ENCODE measurements around the gene GID8. TPM values are rescaled to one million over a fixed set of nuclear protein-coding genes. Genes with fewer than 3 reads are reported as not detected.

GID8 gene
- total RNA-seq (2014; rRNA removed; shearing (Covaris generic)) (29.1 and 31.0 TPM in 2 replicates), polyA plus RNA-seq (2016; fragmentation: Nextera tagmentation; extraction: Ambion mirVana) (17.5 and 17.6 TPM in 2 replicates)

DNA sequence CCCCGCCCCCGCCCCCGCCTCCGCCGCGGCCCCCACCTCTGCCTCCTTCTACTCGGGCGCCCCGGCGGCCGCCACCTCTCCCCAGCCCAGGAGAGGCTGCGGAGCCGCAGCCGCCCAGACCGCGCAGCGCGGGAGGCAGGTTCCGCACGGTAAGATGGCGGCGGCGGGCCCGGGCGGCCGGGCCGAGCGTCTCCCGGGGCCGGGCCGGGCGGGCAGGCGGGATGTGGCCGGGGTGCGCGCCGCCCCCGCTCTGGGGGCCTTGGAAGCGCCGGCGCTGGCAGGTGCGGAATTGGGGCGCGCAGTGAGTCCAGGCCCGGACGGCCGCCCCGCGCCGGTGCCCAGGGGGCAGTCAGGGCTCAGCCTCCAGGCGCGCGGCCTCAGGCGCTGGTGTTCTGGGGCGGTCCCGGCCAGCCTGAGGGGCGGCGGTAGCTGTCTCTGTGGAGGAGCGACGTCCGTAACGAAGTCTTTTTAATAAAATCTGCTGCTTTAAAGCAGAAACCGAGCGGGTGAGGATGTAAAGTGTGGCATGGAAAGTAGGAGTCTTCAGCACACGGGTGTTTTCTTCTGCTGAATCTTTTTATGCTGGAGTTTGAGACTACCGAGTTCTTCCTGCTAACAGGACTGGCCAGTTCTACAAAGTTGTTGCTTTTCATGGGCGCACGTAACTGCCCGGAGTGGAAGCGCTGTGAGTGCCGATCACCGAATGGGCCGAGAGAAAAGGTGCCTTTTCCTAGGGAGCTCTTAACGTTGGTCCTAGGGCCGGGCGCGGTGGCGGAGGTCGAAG, at the start of gene GID8:
GID8 (plus strand) TSS at position 43 of the 784 bp plus-strand sequence. CDS start 3,356 bp downstream, outside the sequence.
- Histone ChIP-seq H3K36me3 (ENCODE audit: low read depth) (no peaks in the 10 kb centered on the region; the same call in 1 of the 2 replicates), H3K9ac (peak within 1 kb of the TSS; percentile 99), H3K9me3 (ENCODE audit: low read depth) (no peaks in the 10 kb centered on the region), H3K4me2 (ENCODE audit: unreplicated experiment) (peak within 1 kb of the TSS; percentile 88), H3K4me1 (ENCODE audit: insufficient read depth) (peaks cover 21% of the 10 kb centered on the region), H3K9me2 (ENCODE audit: insufficient read depth) (no peaks in the 10 kb centered on the region), H3F3A (ENCODE audit: insufficient read depth) (peaks cover 28% of the 10 kb centered on the region), H4K20me1 (ENCODE audit: insufficient read depth) (no peaks in the 10 kb centered on the region), H3K79me2 (ENCODE audit: insufficient read depth) (peaks cover 93% of the 10 kb centered on the region), H3K27ac (peak within 1 kb of the TSS; percentile 97), H2AFZ (peak within 1 kb of the TSS; percentile 85), H3K27me3 (replicated peaks; ENCODE audit: insufficient read depth) (no peaks in the 10 kb centered on the region), H3K4me3 (peak within 1 kb of the TSS; percentile 98)
- peak; percentile 86 for DNase-seq
- no peak for TF ChIP-seq EZH2phosphoT487 (IDR thresholded peaks at IDR 0.05; ENCODE audit: insufficient read depth, low read depth)
- in situ Hi-C loops (cut with MboI): no loop called here
- 0 to 1% methylated on average over 33 to 67 of the region's 79 CpGs for WGBS, 2 experiments (ENCODE audit: low coverage in 1 of 2, low lambda C conversion rate in 2 of 2, missing lambda C conversion rate in 2 of 2)

DNA sequence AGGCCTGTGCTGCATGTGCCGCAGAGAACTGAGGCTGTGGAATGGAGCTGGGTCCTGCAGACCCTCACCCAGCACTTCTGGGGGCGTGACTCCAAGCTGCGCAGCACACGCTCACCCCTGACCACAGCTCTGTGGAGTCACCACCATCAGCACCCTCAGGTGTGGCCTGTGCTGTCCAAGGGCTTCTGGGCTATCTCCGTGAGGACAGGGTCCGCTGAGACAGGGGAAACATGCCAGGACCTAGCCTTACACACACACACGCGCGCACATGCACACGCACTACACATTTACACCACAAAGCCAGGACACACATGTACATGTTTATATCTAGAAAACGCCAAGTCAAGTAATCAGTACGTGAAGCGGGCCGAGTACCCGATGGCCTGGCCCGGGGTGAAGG, 49.5 kb upstream of the GID8 start:
- Histone ChIP-seq H3K9ac (0 out of 2 replicates have a peak overlapping the region, but pooled peaks have one; percentile 45), H2AFZ (no peak overlapping the region), H3K27me3 (replicated peaks; ENCODE audit: insufficient read depth) (no peaks in the 10 kb centered on the region), H4K20me1 (ENCODE audit: insufficient read depth) (peaks cover 3% of the 10 kb centered on the region; the same call in 1 of the 2 replicates), H3K9me3 (ENCODE audit: low read depth) (no peaks in the 10 kb centered on the region), H3F3A (ENCODE audit: insufficient read depth) (peaks cover 24% of the 10 kb centered on the region; the same call in 1 of the 2 replicates), H3K79me2 (ENCODE audit: insufficient read depth) (no peaks in the 10 kb centered on the region), H3K4me1 (ENCODE audit: insufficient read depth) (peaks cover 12% of the 10 kb centered on the region), H3K27ac (peak overlapping the region; percentile 74), H3K4me3 (no peak overlapping the region), H3K9me2 (ENCODE audit: insufficient read depth) (no peaks in the 10 kb centered on the region), H3K4me2 (ENCODE audit: unreplicated experiment) (no peak overlapping the region), H3K36me3 (ENCODE audit: low read depth) (peaks cover 46% of the 10 kb centered on the region)
- WGBS, 2 experiments (ENCODE audit: low coverage in 1 of 2, low lambda C conversion rate in 2 of 2, missing lambda C conversion rate in 2 of 2): 91 to 94% methylated on average over 16 of the region's 16 CpGs
- DNase-seq: no peak
- TF ChIP-seq EZH2phosphoT487 (IDR thresholded peaks at IDR 0.05; ENCODE audit: insufficient read depth, low read depth) (no peak), EZH2 (IDR thresholded peaks at IDR 0.05; ENCODE audit: insufficient read depth, poor library complexity, severe bottlenecking) (no peak)
- in situ Hi-C loops (cut with MboI): no loop called here

DNA sequence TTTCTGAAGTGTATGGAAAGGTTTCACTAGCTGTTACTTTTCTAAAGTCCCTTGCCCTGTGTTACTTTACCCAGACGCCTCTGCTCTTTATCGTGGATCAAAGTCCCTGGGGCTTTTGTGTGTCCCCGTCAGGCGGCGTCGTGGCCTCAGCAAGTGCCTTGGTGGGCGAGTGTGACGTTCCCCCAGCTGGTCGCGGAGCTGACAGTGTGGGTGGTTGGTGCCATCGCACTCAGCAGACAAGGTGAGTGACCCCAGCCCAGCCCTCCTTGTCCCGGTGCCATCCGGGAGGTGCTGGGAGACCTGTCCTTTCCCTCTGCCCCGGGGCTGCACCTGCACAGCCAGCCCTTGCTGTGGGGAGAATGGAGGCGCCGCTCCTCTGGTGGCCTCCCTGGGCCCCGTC, 49.0 kb upstream of the GID8 start:
- Histone ChIP-seq H3K36me3 (ENCODE audit: low read depth) (peaks cover 49% of the 10 kb centered on the region), H3K9ac (no peak overlapping the region), H3K27ac (no peak overlapping the region), H3K4me2 (ENCODE audit: unreplicated experiment) (no peak overlapping the region), H2AFZ (no peak overlapping the region), H3K4me1 (ENCODE audit: insufficient read depth) (peaks cover 12% of the 10 kb centered on the region), H3K9me2 (ENCODE audit: insufficient read depth) (no peaks in the 10 kb centered on the region), H3K27me3 (replicated peaks; ENCODE audit: insufficient read depth) (no peaks in the 10 kb centered on the region), H3F3A (ENCODE audit: insufficient read depth) (peaks cover 24% of the 10 kb centered on the region; the same call in 1 of the 2 replicates), H4K20me1 (ENCODE audit: insufficient read depth) (peaks cover 3% of the 10 kb centered on the region; the same call in 1 of the 2 replicates), H3K9me3 (ENCODE audit: low read depth) (no peaks in the 10 kb centered on the region), H3K79me2 (ENCODE audit: insufficient read depth) (no peaks in the 10 kb centered on the region), H3K4me3 (no peak overlapping the region)
- WGBS, 2 experiments (ENCODE audit: low coverage in 1 of 2, low lambda C conversion rate in 2 of 2, missing lambda C conversion rate in 2 of 2): 92 to 94% methylated on average over 17 of the region's 17 CpGs
- DNase-seq: no peak
- in situ Hi-C loops (cut with MboI): no loop called here
- no peak for TF ChIP-seq EZH2 (IDR thresholded peaks at IDR 0.05; ENCODE audit: insufficient read depth, poor library complexity, severe bottlenecking)
- TF ChIP-seq EZH2phosphoT487 (IDR thresholded peaks at IDR 0.05; ENCODE audit: insufficient read depth, low read depth): no peak

DNA sequence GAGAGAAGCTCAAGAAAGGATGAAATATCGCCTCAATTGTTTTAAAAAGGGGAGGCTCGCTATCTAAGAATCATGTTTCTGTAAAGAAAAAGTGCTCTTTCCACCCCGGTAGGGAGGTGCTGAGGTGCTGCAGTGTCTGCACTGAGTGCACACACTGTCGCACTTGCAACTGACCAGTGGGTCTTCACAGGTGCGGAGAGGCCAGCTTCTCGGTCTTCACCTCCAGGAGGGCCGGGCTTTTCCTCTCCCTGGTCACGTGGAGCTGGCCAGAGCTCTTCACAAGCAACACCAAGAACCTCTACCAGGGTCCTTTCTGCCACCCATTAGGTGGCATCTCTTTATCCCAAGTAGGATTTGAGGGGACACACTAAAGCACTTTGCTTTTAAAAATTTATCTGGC, 48.5 kb upstream of the GID8 start:
- H3K27ac ChIP-seq: no peak overlapping the region
- H3K9me2 ChIP-seq (ENCODE audit: insufficient read depth): no peaks in the 10 kb centered on the region
- no peak overlapping the region for H3K9ac ChIP-seq
- peaks cover 24% of the 10 kb centered on the region; the same call in 1 of the 2 replicates for H3F3A ChIP-seq (ENCODE audit: insufficient read depth)
- 89 to 90% methylated on average over 8 of the region's 8 CpGs for WGBS, 2 experiments (ENCODE audit: low coverage in 1 of 2, low lambda C conversion rate in 2 of 2, missing lambda C conversion rate in 2 of 2)
- peaks cover 12% of the 10 kb centered on the region for H3K4me1 ChIP-seq (ENCODE audit: insufficient read depth)
- no peak overlapping the region for H3K4me2 ChIP-seq (ENCODE audit: unreplicated experiment)
- TF ChIP-seq EZH2 (IDR thresholded peaks at IDR 0.05; ENCODE audit: insufficient read depth, poor library complexity, severe bottlenecking): no peak
- no peak for TF ChIP-seq EZH2phosphoT487 (IDR thresholded peaks at IDR 0.05; ENCODE audit: insufficient read depth, low read depth)
- no peaks in the 10 kb centered on the region for H3K79me2 ChIP-seq (ENCODE audit: insufficient read depth)
- H3K4me3 ChIP-seq: no peak overlapping the region
- no peak for DNase-seq
- H4K20me1 ChIP-seq (ENCODE audit: insufficient read depth): peaks cover 3% of the 10 kb centered on the region; the same call in 1 of the 2 replicates
- H3K9me3 ChIP-seq (ENCODE audit: low read depth): no peaks in the 10 kb centered on the region
- no peaks in the 10 kb centered on the region for H3K27me3 ChIP-seq (replicated peaks; ENCODE audit: insufficient read depth)
- peaks cover 54% of the 10 kb centered on the region for H3K36me3 ChIP-seq (ENCODE audit: low read depth)
- no peak overlapping the region for H2AFZ ChIP-seq
- in situ Hi-C loops (cut with MboI): no loop called here

All from GM23248 (cell line).